ENCODE results near the gene ZNF675.

DNA sequence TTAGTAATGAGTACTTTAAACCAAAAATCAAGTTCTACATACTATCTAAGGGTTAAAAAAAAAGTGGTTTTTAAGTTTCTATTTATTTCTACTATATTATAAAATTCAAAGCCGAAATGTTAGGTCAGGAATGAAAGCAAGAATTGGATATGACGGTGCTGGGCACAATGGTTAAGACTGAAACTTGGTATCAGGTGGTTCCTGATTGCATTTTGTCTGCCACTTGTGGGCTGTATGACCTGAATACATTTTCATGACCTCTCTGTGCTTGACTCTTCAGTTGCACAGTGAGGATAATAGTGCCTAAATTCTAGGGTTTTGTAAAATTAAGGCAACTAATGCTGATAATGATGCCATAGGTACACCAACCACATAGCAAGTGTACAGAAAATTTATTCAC lies 22.3 kb upstream of the ZNF675 start:
- no peak for TF ChIP-seq CTCF (IDR thresholded peaks at IDR 0.05)
- no peak for TF ChIP-seq POLR2A (IDR thresholded peaks at IDR 0.05)

Measured in heart left ventricle (tissue), 13 donors.